Trophoblast cell (in vitro differentiated cells and primary cell): Measurements from ENCODE around the gene CD63.

Experiments
- DNase-seq, 2 donors: peaks; one replicate each; pipeline ENCODE4 v3.0.0-alpha.2; 2016
- H2AFZ ChIP-seq: 2 replicates; pipeline ENCODE4 v1.6.1; 2013; ENCODE audit warnings: low read length, moderate library complexity, mild to moderate bottlenecking; ENCODE audit not compliant: insufficient read depth, poor library complexity
- H2AK5ac ChIP-seq: 2 replicates; pipeline ENCODE4 v1.6.1; 2013; ENCODE audit warnings: mild to moderate bottlenecking, low read length
- H2BK120ac ChIP-seq: 2 replicates; pipeline ENCODE4 v1.6.1; 2013; ENCODE audit warnings: low read length, mild to moderate bottlenecking, moderate library complexity; ENCODE audit not compliant: insufficient read depth, poor library complexity
- H2BK12ac ChIP-seq: 2 replicates; pipeline ENCODE4 v1.6.1; 2013; ENCODE audit warnings: mild to moderate bottlenecking, low read length, moderate library complexity
- H2BK5ac ChIP-seq: 2 replicates; pipeline ENCODE4 v1.6.1; 2013; ENCODE audit warnings: low read length, low read depth, moderate library complexity, mild to moderate bottlenecking; ENCODE audit not compliant: poor library complexity
- H3K14ac ChIP-seq: 2 replicates; pipeline ENCODE4 v1.6.1; 2013; ENCODE audit warnings: mild to moderate bottlenecking, low read length
- H3K18ac ChIP-seq: 2 replicates; pipeline ENCODE4 v1.6.1; 2013; ENCODE audit warnings: mild to moderate bottlenecking, low read length
- H3K23ac ChIP-seq: 2 replicates; pipeline ENCODE4 v1.6.1; 2013; ENCODE audit warnings: low read length
- H3K27ac ChIP-seq: 2 replicates; pipeline ENCODE4 v1.5.1; 2013; ENCODE audit warnings: low read depth, mild to moderate bottlenecking, inconsistent platforms, low read length, moderate library complexity
- H3K27me3 ChIP-seq: 2 replicates; pipeline ENCODE4 v1.6.1; 2013; ENCODE audit warnings: inconsistent platforms, mild to moderate bottlenecking, low read length, moderate library complexity; ENCODE audit not compliant: insufficient read depth
- H3K36me3 ChIP-seq, 2 experiments: 1 replicate in 1 of 2; 2 replicates in 1 of 2; pipeline ENCODE4 v1.6.1; 2013; ENCODE audit warnings: low read length in 2 of 2, mild to moderate bottlenecking in 2 of 2, moderate library complexity in 1 of 2; ENCODE audit not compliant: insufficient read depth in 2 of 2, control insufficient read depth in 1 of 2
- H3K4ac ChIP-seq: 2 replicates; pipeline ENCODE4 v1.6.1; 2013; ENCODE audit warnings: low read depth, mild to moderate bottlenecking, low read length, moderate library complexity
- H3K4me1 ChIP-seq, 2 experiments: 1 replicate in 1 of 2; 2 replicates in 1 of 2; pipeline ENCODE4 v1.6.1; 2013; ENCODE audit warnings: low read length in 2 of 2, mild to moderate bottlenecking in 2 of 2, moderate library complexity in 1 of 2; ENCODE audit not compliant: insufficient read depth in 2 of 2, control insufficient read depth in 1 of 2
- H3K4me2 ChIP-seq: 2 replicates; pipeline ENCODE4 v1.6.1; 2013; ENCODE audit warnings: inconsistent platforms, mild to moderate bottlenecking, low read length, moderate library complexity
- H3K4me3 ChIP-seq: 2 replicates; pipeline ENCODE4 v1.5.1; 2013; ENCODE audit warnings: mild to moderate bottlenecking, low read depth, low read length, inconsistent platforms
- H3K79me1 ChIP-seq: one replicate; pipeline ENCODE4 v1.6.1; 2013; ENCODE audit warnings: low read length
- H3K79me2 ChIP-seq: 2 replicates; pipeline ENCODE4 v1.6.1; 2013; ENCODE audit warnings: low read length, mild to moderate bottlenecking; ENCODE audit not compliant: control insufficient read depth, insufficient read depth, poor library complexity
- H3K9ac ChIP-seq: 2 replicates; pipeline ENCODE4 v1.6.1; 2013; ENCODE audit warnings: mild to moderate bottlenecking, low read length
- H3K9me3 ChIP-seq: 2 replicates; pipeline ENCODE4 v1.6.1; 2013; ENCODE audit warnings: low read depth, mild to moderate bottlenecking, control low read depth, inconsistent platforms, low read length; ENCODE audit not compliant: insufficient read depth
- H4K12ac ChIP-seq: 2 replicates; pipeline ENCODE4 v1.6.1; 2013; ENCODE audit warnings: low read depth, mild to moderate bottlenecking, low read length, moderate library complexity
- H4K8ac ChIP-seq: 2 replicates; pipeline ENCODE4 v1.6.1; 2013; ENCODE audit warnings: low read depth, mild to moderate bottlenecking, low read length, moderate library complexity
- H4K91ac ChIP-seq: one replicate; pipeline ENCODE4 v1.6.1; 2013; ENCODE audit warnings: low read depth, mild to moderate bottlenecking, low read length, moderate library complexity
- WGBS: extraction: QIAGEN DNeasy Blood & Tissue Kit; methylation state at CpG from one replicate; pipeline ENCODE4 v1.1.7; 2013; ENCODE audit warnings: missing lambda C conversion rate; ENCODE audit not compliant: insufficient read length, insufficient coverage; ENCODE audit errors: extremely low coverage; 5-methylcytosine and 5-hydroxymethylcytosine counted together

Gene CD63

GRCh38 chr12:55757701-55758100, 28.9 kb upstream of the CD63 start:
- no peak overlapping the region for H2BK12ac ChIP-seq
- no peak overlapping the region for H4K8ac ChIP-seq
- no peak overlapping the region for H3K9ac ChIP-seq
- no peaks in the 10 kb centered on the region for H3K4me1 ChIP-seq
- H4K91ac ChIP-seq, result no peak overlapping the region
- no peak overlapping the region for H3K4me2 ChIP-seq
- H2BK5ac ChIP-seq, result no peak overlapping the region
- H3K14ac ChIP-seq, result no peak overlapping the region
- no peak overlapping the region for H3K23ac ChIP-seq
- H3K27ac ChIP-seq, result no peak overlapping the region
- no peaks in the 10 kb centered on the region for H3K27me3 ChIP-seq
- H3K79me2 ChIP-seq, result no peaks in the 10 kb centered on the region
- no peak overlapping the region for H4K12ac ChIP-seq
- H3K4me3 ChIP-seq, result no peak overlapping the region
- H2AFZ ChIP-seq, result no peak overlapping the region
- H2BK120ac ChIP-seq, result no peak overlapping the region
- no peaks in the 10 kb centered on the region for H3K79me1 ChIP-seq
- WGBS, result no CpG with 5 or more reads among the region's 2 CpGs
- no peak overlapping the region for H3K18ac ChIP-seq
- H3K9me3 ChIP-seq, result no peaks in the 10 kb centered on the region
- H3K36me3 ChIP-seq, result peaks cover 26 to 39% of the 10 kb centered on the region in 2 experiments
- no peak overlapping the region for H2AK5ac ChIP-seq
- no peak overlapping the region for H3K4ac ChIP-seq
- no peak for DNase-seq

DNA sequence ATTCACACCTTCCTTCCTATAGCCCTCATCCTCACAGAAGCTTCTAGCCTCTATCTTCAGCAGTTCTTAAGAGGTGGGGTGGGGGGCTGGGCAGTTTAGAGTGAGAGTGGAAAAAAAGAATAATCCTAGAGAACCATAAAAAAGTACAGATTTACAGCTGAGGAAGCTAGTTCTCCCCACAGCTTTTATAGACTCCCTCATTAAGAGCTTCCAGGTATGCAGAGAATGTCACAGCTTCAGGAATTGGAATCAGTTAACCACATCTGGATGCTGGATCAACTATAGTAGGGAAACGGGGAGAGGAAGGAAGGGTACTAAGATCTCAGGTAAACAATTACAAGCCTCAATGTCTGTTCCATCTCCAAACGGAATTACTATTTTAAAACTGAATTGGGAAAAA, 26.4 kb upstream of the CD63 start:
- H2BK5ac ChIP-seq, result no peak overlapping the region
- no peak overlapping the region for H3K18ac ChIP-seq
- H3K14ac ChIP-seq, result no peak overlapping the region
- DNase-seq, result no peak
- no peak overlapping the region for H4K91ac ChIP-seq
- no peak overlapping the region for H3K23ac ChIP-seq
- H3K27me3 ChIP-seq, result no peaks in the 10 kb centered on the region
- H3K79me2 ChIP-seq, result no peaks in the 10 kb centered on the region
- H2AFZ ChIP-seq, result no peak overlapping the region
- no peaks in the 10 kb centered on the region for H3K4me1 ChIP-seq
- no peak overlapping the region for H3K4me3 ChIP-seq
- H3K9ac ChIP-seq, result no peak overlapping the region
- H3K4me2 ChIP-seq, result no peak overlapping the region
- H4K12ac ChIP-seq, result no peak overlapping the region
- no peak overlapping the region for H2AK5ac ChIP-seq
- H3K27ac ChIP-seq, result no peak overlapping the region
- H3K79me1 ChIP-seq, result no peaks in the 10 kb centered on the region
- H3K4ac ChIP-seq, result no peak overlapping the region
- no peak overlapping the region for H2BK12ac ChIP-seq
- peaks cover 19 to 58% of the 10 kb centered on the region in 2 experiments for H3K36me3 ChIP-seq
- H3K9me3 ChIP-seq, result no peaks in the 10 kb centered on the region
- H2BK120ac ChIP-seq, result no peak overlapping the region
- no peak overlapping the region for H4K8ac ChIP-seq
- WGBS, result no CpG with 5 or more reads among the region's 2 CpGs

DNA sequence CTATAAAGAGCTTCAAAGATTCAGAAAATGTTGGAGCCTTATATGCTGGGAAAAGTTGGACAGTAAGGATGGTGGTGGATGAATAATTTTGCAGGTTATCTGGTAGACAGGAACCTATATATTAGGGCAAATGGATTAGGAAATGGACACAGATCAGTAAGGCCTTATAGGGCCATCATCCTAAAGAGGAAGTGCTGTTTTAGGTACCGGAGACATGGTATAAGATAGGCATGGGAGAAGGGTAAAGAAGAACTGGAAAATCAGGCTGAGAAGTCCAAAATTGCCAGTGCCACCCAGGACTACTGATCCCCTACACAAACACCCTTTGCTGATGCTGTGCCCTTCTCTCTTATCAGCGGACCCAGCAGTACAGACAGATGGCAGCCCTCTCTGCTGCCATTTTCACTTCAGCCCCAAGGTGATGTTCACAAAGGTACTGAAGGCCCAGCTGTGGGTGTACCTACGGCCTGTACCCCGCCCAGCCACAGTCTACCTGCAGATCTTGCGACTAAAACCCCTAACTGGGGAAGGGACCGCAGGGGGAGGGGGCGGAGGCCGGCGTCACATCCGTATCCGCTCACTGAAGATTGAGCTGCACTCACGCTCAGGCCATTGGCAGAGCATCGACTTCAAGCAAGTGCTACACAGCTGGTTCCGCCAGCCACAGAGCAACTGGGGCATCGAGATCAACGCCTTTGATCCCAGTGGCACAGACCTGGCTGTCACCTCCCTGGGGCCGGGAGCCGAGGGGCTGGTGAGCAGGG, 19.6 kb upstream of the CD63 start:
- WGBS, result no CpG with 5 or more reads among the region's 18 CpGs
- H4K12ac ChIP-seq, result no peak overlapping the region
- H3K4ac ChIP-seq, result no peak overlapping the region
- no peak for DNase-seq
- no peak overlapping the region for H2BK12ac ChIP-seq
- peaks cover 15 to 20% of the 10 kb centered on the region in 2 experiments for H3K4me1 ChIP-seq
- no peak overlapping the region for H4K8ac ChIP-seq
- H4K91ac ChIP-seq, result no peak overlapping the region
- H3K79me2 ChIP-seq, result peaks cover 9% of the 10 kb centered on the region
- H2AFZ ChIP-seq, result no peak overlapping the region
- peaks cover 13% of the 10 kb centered on the region for H3K79me1 ChIP-seq
- H3K36me3 ChIP-seq, result peaks cover 11 to 38% of the 10 kb centered on the region in 2 experiments
- H3K4me3 ChIP-seq, result no peak overlapping the region
- H3K18ac ChIP-seq, result no peak overlapping the region
- no peaks in the 10 kb centered on the region for H3K27me3 ChIP-seq
- H2BK120ac ChIP-seq, result no peak overlapping the region
- H3K9me3 ChIP-seq, result no peaks in the 10 kb centered on the region
- H3K14ac ChIP-seq, result no peak overlapping the region
- no peak overlapping the region for H3K27ac ChIP-seq
- no peak overlapping the region for H3K4me2 ChIP-seq
- H3K23ac ChIP-seq, result no peak overlapping the region
- no peak overlapping the region for H2AK5ac ChIP-seq
- no peak overlapping the region for H3K9ac ChIP-seq
- H2BK5ac ChIP-seq, result no peak overlapping the region

GRCh38 chr12:55746913-55747231, 18.1 kb upstream of the CD63 start:
- Histone ChIP-seq H3K79me2 (peaks cover 9% of the 10 kb centered on the region), H3K4me1 (peaks cover 18 to 25% of the 10 kb centered on the region in 2 experiments), H2AFZ (no peak overlapping the region), H3K36me3 (peaks cover 7 to 26% of the 10 kb centered on the region in 2 experiments), H3K27ac (no peak overlapping the region), H4K12ac (no peak overlapping the region), H4K8ac (no peak overlapping the region), H3K9me3 (no peaks in the 10 kb centered on the region), H3K4me3 (no peak overlapping the region), H3K4me2 (no peak overlapping the region), H3K79me1 (peaks cover 14% of the 10 kb centered on the region), H2BK120ac (no peak overlapping the region), H3K4ac (no peak overlapping the region), H3K27me3 (no peaks in the 10 kb centered on the region), H3K18ac (no peak overlapping the region), H3K23ac (no peak overlapping the region), H2BK5ac (no peak overlapping the region), H2AK5ac (no peak overlapping the region), H4K91ac (no peak overlapping the region), H3K9ac (no peak overlapping the region), H2BK12ac (no peak overlapping the region), H3K14ac (no peak overlapping the region)
- DNase-seq, result no peak
